ENCODE measurements around the gene CDH22.

The CDH22 gene

GRCh38 chr20:46196990-46197389 is 111.3 kb downstream of the CDH22 start:
- TF ChIP-seq EZH2 (IDR thresholded peaks at IDR 0.05; ENCODE audit: borderline replicate concordance, low read depth, low read length, severe bottlenecking) = no peak
- TF ChIP-seq, protein P1, sequence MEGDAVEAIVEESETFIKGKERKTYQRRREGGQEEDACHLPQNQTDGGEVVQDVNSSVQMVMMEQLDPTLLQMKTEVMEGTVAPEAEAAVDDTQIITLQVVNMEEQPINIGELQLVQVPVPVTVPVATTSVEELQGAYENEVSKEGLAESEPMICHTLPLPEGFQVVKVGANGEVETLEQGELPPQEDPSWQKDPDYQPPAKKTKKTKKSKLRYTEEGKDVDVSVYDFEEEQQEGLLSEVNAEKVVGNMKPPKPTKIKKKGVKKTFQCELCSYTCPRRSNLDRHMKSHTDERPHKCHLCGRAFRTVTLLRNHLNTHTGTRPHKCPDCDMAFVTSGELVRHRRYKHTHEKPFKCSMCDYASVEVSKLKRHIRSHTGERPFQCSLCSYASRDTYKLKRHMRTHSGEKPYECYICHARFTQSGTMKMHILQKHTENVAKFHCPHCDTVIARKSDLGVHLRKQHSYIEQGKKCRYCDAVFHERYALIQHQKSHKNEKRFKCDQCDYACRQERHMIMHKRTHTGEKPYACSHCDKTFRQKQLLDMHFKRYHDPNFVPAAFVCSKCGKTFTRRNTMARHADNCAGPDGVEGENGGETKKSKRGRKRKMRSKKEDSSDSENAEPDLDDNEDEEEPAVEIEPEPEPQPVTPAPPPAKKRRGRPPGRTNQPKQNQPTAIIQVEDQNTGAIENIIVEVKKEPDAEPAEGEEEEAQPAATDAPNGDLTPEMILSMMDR (IDR thresholded peaks at IDR 0.05; ENCODE audit: borderline replicate concordance, extremely low read depth, low read length, poor library complexity, severe bottlenecking) = no peak
- Histone ChIP-seq H2AFZ (ENCODE audit: low read depth, low read length) (no peak overlapping the region), H3K9me3 (ENCODE audit: insufficient read depth, low read length, severe bottlenecking) (no peaks in the 10 kb centered on the region), H3K27ac (ENCODE audit: low read length) (no peak overlapping the region), H3K4me2 (ENCODE audit: insufficient read depth, low read length) (no peak overlapping the region), H3K36me3 (ENCODE audit: insufficient read depth, low read length) (no peaks in the 10 kb centered on the region), H3K9ac (ENCODE audit: low read depth, low read length) (no peak overlapping the region), H3K4me3 (ENCODE audit: low read depth in 1 of 2, low read length in 2 of 2) (no peak overlapping the region), H3K79me2 (ENCODE audit: insufficient read depth, low read length) (no peaks in the 10 kb centered on the region), H4K20me1 (ENCODE audit: insufficient read depth, low read length) (no peaks in the 10 kb centered on the region; the same call in 1 of the 2 replicates), H3K4me1 (ENCODE audit: insufficient read depth, low read length) (no peaks in the 10 kb centered on the region), H3K27me3 (ENCODE audit: insufficient read depth, low read length, poor library complexity) (no peaks in the 10 kb centered on the region)
- DNase-seq (no peak), ATAC-seq (ENCODE audit: insufficient read depth, low read depth) (no peak)

DNA sequence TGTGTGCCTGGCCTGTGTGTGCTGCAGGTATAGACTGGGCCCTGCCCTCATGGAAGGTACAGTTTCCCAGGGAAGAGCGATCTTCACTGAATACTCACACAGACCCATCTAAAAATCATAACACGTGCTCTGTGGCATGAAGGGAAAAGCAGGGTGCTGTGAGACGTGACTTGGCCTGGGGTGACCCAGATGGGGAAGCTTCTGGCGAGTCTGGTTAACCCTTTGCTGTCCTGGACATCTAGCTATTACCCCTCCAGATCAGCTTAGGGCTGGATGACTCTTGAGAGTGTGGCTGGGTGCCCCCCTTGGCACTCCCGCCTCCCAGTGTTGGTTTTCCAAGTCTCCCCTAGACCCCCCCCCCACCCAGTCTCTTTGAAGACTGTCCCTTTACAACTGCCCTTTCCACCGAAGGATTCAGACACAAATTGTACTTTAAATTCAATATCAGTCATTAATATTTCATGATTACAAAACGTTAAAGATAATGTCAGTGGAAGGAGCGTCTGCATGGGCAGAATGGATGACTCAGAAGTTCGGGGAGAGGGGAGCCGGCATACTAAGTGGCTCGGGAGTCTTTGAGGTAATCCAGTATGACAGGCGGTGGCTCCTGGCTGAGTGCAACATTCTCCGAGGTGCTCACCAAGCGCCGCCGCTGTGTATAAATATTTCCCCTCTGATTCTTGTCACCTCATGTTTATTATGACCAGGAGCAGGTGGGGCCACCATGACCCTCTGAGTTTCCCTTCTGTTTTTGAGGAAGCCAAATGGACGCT is 112.8 kb downstream of the CDH22 start:
- TF ChIP-seq, protein P1 (IDR thresholded peaks at IDR 0.05; ENCODE audit: borderline replicate concordance, extremely low read depth, low read length, poor library complexity, severe bottlenecking) = no peak
- no peak for TF ChIP-seq EZH2 (IDR thresholded peaks at IDR 0.05; ENCODE audit: borderline replicate concordance, low read depth, low read length, severe bottlenecking)
- Histone ChIP-seq H3K9me3 (ENCODE audit: insufficient read depth, low read length, severe bottlenecking) (no peaks in the 10 kb centered on the region), H3K27me3 (ENCODE audit: insufficient read depth, low read length, poor library complexity) (no peaks in the 10 kb centered on the region), H3K4me3 (ENCODE audit: low read depth in 1 of 2, low read length in 2 of 2) (no peak overlapping the region), H3K4me2 (ENCODE audit: insufficient read depth, low read length) (no peak overlapping the region), H3K36me3 (ENCODE audit: insufficient read depth, low read length) (no peaks in the 10 kb centered on the region), H3K9ac (ENCODE audit: low read depth, low read length) (no peak overlapping the region), H3K79me2 (ENCODE audit: insufficient read depth, low read length) (no peaks in the 10 kb centered on the region), H3K27ac (ENCODE audit: low read length) (no peak overlapping the region), H4K20me1 (ENCODE audit: insufficient read depth, low read length) (no peaks in the 10 kb centered on the region; the same call in 1 of the 2 replicates), H2AFZ (ENCODE audit: low read depth, low read length) (no peak overlapping the region), H3K4me1 (ENCODE audit: insufficient read depth, low read length) (no peaks in the 10 kb centered on the region)
- DNase-seq (no peak), ATAC-seq (ENCODE audit: insufficient read depth, low read depth) (no peak)

DNA sequence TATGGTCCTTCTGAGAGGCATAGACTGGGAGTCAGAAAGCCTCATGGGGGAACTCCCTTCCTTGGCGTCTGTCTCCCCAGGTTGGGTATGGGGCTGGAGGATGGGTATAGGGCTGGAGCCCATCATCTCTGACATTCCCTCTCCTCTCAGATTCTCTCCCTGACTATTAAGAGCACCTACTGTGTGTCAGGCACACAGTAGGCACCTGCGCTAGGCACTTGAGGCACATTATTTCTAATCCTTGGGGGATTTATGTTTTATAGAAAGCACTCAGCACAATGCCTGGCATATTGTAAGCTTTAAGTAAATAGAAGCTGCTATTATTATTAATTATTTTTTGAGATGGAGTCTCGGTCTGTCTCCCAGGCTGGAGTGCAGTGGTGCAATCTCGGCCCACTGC is 113.9 kb downstream of the CDH22 start:
- ATAC-seq (ENCODE audit: insufficient read depth, low read depth) (no peak), DNase-seq (no peak)
- H4K20me1 ChIP-seq (ENCODE audit: insufficient read depth, low read length) = no peaks in the 10 kb centered on the region; the same call in 1 of the 2 replicates
- no peak overlapping the region for H3K4me3 ChIP-seq (ENCODE audit: low read depth in 1 of 2, low read length in 2 of 2)
- H3K4me2 ChIP-seq (ENCODE audit: insufficient read depth, low read length) = no peak overlapping the region
- no peaks in the 10 kb centered on the region for H3K36me3 ChIP-seq (ENCODE audit: insufficient read depth, low read length)
- no peaks in the 10 kb centered on the region for H3K4me1 ChIP-seq (ENCODE audit: insufficient read depth, low read length)
- no peak overlapping the region for H2AFZ ChIP-seq (ENCODE audit: low read depth, low read length)
- TF ChIP-seq, protein P1 (IDR thresholded peaks at IDR 0.05; ENCODE audit: borderline replicate concordance, extremely low read depth, low read length, poor library complexity, severe bottlenecking) = no peak
- TF ChIP-seq EZH2 (IDR thresholded peaks at IDR 0.05; ENCODE audit: borderline replicate concordance, low read depth, low read length, severe bottlenecking) = no peak
- H3K9ac ChIP-seq (ENCODE audit: low read depth, low read length) = no peak overlapping the region
- no peak overlapping the region for H3K27ac ChIP-seq (ENCODE audit: low read length)
- H3K79me2 ChIP-seq (ENCODE audit: insufficient read depth, low read length) = no peaks in the 10 kb centered on the region
- no peaks in the 10 kb centered on the region for H3K27me3 ChIP-seq (ENCODE audit: insufficient read depth, low read length, poor library complexity)
- H3K9me3 ChIP-seq (ENCODE audit: insufficient read depth, low read length, severe bottlenecking) = no peaks in the 10 kb centered on the region

Measured in DND-41 (cell line).